HCT116 (cell line): ENCODE data around the gene CDH13. TPM values are rescaled to one million over a fixed set of nuclear protein-coding genes. Genes with fewer than 3 reads are reported as not detected.

ENCODE experiments used
- ATAC-seq: fragments of 200-7000 bp; cut with Tn5 transposase; 2 replicates; pipeline ENCODE4 v1.9.1; 2020; ENCODE audit warnings: mild to moderate bottlenecking, moderate library complexity
- BruUV-seq: library from RNA; stranded (reverse); fragments of 400-500 nt; replicated peaks from 2 replicates; lab custom pipeline; 2021; lab: Mats Ljungman, UMichigan
- CTCF ChIA-PET: fragments of 300-600 bp; sonication (Branson Sonifier 250); formaldehyde crosslinking; loops from one replicate; lab custom pipeline; 2021; ENCODE audit warnings: antibody characterized with exemption; lab: Charles Lee
- POLR2A ChIA-PET: fragments of 300-600, 350-600 bp; sonication (Branson Sonifier 250); formaldehyde crosslinking; loops from one replicate; lab custom pipeline; 2021; ENCODE audit warnings: antibody characterized with exemption; lab: Charles Lee
- RAD21 ChIA-PET, 2 experiments: fragments of 300-600 bp; sonication (Branson Sonifier 250); formaldehyde crosslinking; loops; one replicate each; lab custom pipeline; 2023; ENCODE audit warnings: low total read pairs in 2 of 2; ENCODE audit not compliant: uncharacterized antibody in 2 of 2, unreplicated experiment in 2 of 2, low non-redundant PET in 1 of 2; lab: Charles Lee
- DNase-seq: peaks from one replicate; pipeline ENCODE4 v3.0.0-alpha.2; 2010; ENCODE audit warnings: low read depth, low spot score
- H2AFZ ChIP-seq: fragments of 200-600 bp; shearing (Covaris generic), sonication (generic); 2 replicates; pipeline ENCODE4 v1.6.1; 2017; ENCODE audit warnings: low read depth, mixed run types, mixed read lengths, antibody characterized with exemption, low read length; ENCODE audit not compliant: poor library complexity, severe bottlenecking
- H3K27ac ChIP-seq: 2 replicates; pipeline ENCODE4 v1.5.1; 2012; ENCODE audit warnings: low read depth, low read length
- H3K27me3 ChIP-seq: fragments of 200-600 bp; sonication (generic); 2 replicates; pipeline ENCODE4 v1.6.1; 2016; ENCODE audit warnings: mixed run types, low read length, mixed read lengths; ENCODE audit not compliant: insufficient read depth
- H3K36me3 ChIP-seq, 2 experiments: fragments of 200-500 bp in 1 of 2; fragments of 200-600 bp in 1 of 2; sonication (Bioruptor generic) in 1 of 2; sonication (generic) in 1 of 2; 2 replicates each; pipeline versions ENCODE4 v1.5.1 to v1.6.1; 2014 to 2016; ENCODE audit warnings: low read length in 2 of 2, inconsistent platforms in 1 of 2, mixed read lengths in 1 of 2, mixed run types in 1 of 2; ENCODE audit not compliant: insufficient read depth in 2 of 2, control insufficient read depth in 1 of 2
- H3K4me1 ChIP-seq, 2 experiments: fragments of 200-600 bp in 1 of 2; sonication (generic) in 1 of 2; 2 replicates each; pipeline versions ENCODE4 v1.5.1 to v1.6.1; 2012 to 2017; ENCODE audit warnings: low read length in 2 of 2, inconsistent platforms in 1 of 2, mild to moderate bottlenecking in 1 of 2, mixed read lengths in 1 of 2, mixed run types in 1 of 2, moderate library complexity in 1 of 2; ENCODE audit not compliant: insufficient read depth in 2 of 2, control insufficient read depth in 1 of 2
- H3K4me2 ChIP-seq: fragments of 200-600 bp; sonication (generic); 2 replicates; pipeline ENCODE4 v1.6.1; 2017; ENCODE audit warnings: mixed run types, low read length, mixed read lengths
- H3K4me3 ChIP-seq, 2 experiments: fragments of 200-600 bp in 1 of 2; sonication (generic) in 1 of 2; replicated peaks in 1 of 2; 2 replicates each; pipeline ENCODE4 v1.5.1; 2011 to 2016; ENCODE audit warnings: low read length in 2 of 2, control low read depth in 1 of 2, low read depth in 1 of 2, mild to moderate bottlenecking in 1 of 2, mixed read lengths in 1 of 2, mixed run types in 1 of 2
- H3K79me2 ChIP-seq: fragments of 200-600 bp; sonication (generic); 2 replicates; pipeline ENCODE4 v1.6.1; 2017; ENCODE audit warnings: mild to moderate bottlenecking, mixed run types, low read length, moderate library complexity, mixed read lengths; ENCODE audit not compliant: insufficient read depth
- H3K9ac ChIP-seq: fragments of 200-600 bp; sonication (generic); 2 replicates; pipeline ENCODE4 v1.6.1; 2016; ENCODE audit warnings: low read length, mixed read lengths
- H3K9me2 ChIP-seq: fragments of 200-600 bp; sonication (generic), shearing (Covaris generic); 2 replicates; pipeline ENCODE4 v1.6.1; 2017; ENCODE audit warnings: mixed run types, mild to moderate bottlenecking, moderate library complexity; ENCODE audit not compliant: insufficient read depth
- H3K9me3 ChIP-seq, 2 experiments: fragments of 200-500 bp in 1 of 2; fragments of 200-600 bp in 1 of 2; sonication (Bioruptor generic) in 1 of 2; sonication (generic) in 1 of 2; 2 replicates each; pipeline ENCODE4 v1.6.1; 2014 to 2017; ENCODE audit warnings: low read length in 2 of 2, mixed read lengths in 2 of 2, inconsistent platforms in 1 of 2, low read depth in 1 of 2, mild to moderate bottlenecking in 1 of 2, mixed run types in 1 of 2, moderate library complexity in 1 of 2; ENCODE audit not compliant: control insufficient read depth in 1 of 2, insufficient read depth in 1 of 2
- H4K20me1 ChIP-seq: fragments of 200-600 bp; sonication (generic), shearing (Covaris generic); 2 replicates; pipeline ENCODE4 v1.6.1; 2017; ENCODE audit warnings: mixed run types, mild to moderate bottlenecking, moderate library complexity; ENCODE audit not compliant: insufficient read depth
- ATF3 ChIP-seq: IDR thresholded peaks from 2 replicates; pipeline ENCODE4 v1.6.1; 2012
- CBX3 ChIP-seq: IDR thresholded peaks from 2 replicates; pipeline ENCODE4 v1.6.1; 2012; ENCODE audit warnings: low read depth
- CEBPB ChIP-seq: IDR thresholded peaks from 2 replicates; pipeline ENCODE4 v1.6.1; 2012; ENCODE audit warnings: low read depth
- EGR1 ChIP-seq: IDR thresholded peaks from 2 replicates; pipeline ENCODE4 v1.6.1; 2012; ENCODE audit warnings: low read depth
- ELF1 ChIP-seq: IDR thresholded peaks from 2 replicates; pipeline ENCODE4 v1.6.1; 2012; ENCODE audit warnings: low read depth, borderline replicate concordance
- EZH2 ChIP-seq: fragments of 200-600 bp; sonication (generic); IDR thresholded peaks from 2 replicates; pipeline ENCODE4 v1.6.1; 2017; ENCODE audit warnings: antibody characterized with exemption, mixed run types
- EZH2phosphoT487 ChIP-seq: fragments of 200-600 bp; IDR thresholded peaks from 2 replicates; pipeline ENCODE4 v1.6.1; 2018; ENCODE audit warnings: antibody characterized with exemption, borderline replicate concordance
- FOSL1 ChIP-seq: IDR thresholded peaks from 2 replicates; pipeline ENCODE4 v1.6.1; 2012; ENCODE audit warnings: low read depth
- JUND ChIP-seq: IDR thresholded peaks from 2 replicates; pipeline ENCODE4 v1.6.1; 2012
- MAX ChIP-seq: IDR thresholded peaks from 2 replicates; pipeline ENCODE4 v1.6.1; 2012
- POLR2A ChIP-seq: IDR thresholded peaks from 2 replicates; pipeline ENCODE4 v1.7.0; 2011; ENCODE audit warnings: borderline replicate concordance; ENCODE audit not compliant: insufficient read depth, insufficient read length; ENCODE audit errors: extremely low read depth
- POLR2AphosphoS5 ChIP-seq: IDR thresholded peaks from 2 replicates; pipeline ENCODE4 v1.6.1; 2011; ENCODE audit warnings: mild to moderate bottlenecking, low read depth, low read length, moderate library complexity
- REST ChIP-seq: IDR thresholded peaks from 2 replicates; pipeline ENCODE4 v1.6.1; 2012; ENCODE audit warnings: low read depth
- SIN3A ChIP-seq: IDR thresholded peaks from 2 replicates; pipeline ENCODE4 v1.6.1; 2012; ENCODE audit warnings: low read depth
- SP1 ChIP-seq: IDR thresholded peaks from 2 replicates; pipeline ENCODE4 v1.6.1; 2012; ENCODE audit warnings: low read depth
- TCF7L2 ChIP-seq: IDR thresholded peaks from 2 replicates; pipeline ENCODE4 v1.7.0; 2011; ENCODE audit warnings: borderline replicate concordance, inconsistent platforms; ENCODE audit not compliant: insufficient read depth, insufficient read length; ENCODE audit errors: extremely low read depth
- ZFX ChIP-seq: fragments of 450-650 bp; IDR thresholded peaks from 2 replicates; pipeline ENCODE4 v1.6.1; 2017
- ZNF274 ChIP-seq: fragments of 200-500 bp; sonication (Bioruptor generic); IDR thresholded peaks from 2 replicates; pipeline ENCODE4 v1.6.1; 2014; ENCODE audit warnings: mild to moderate bottlenecking, low read depth, low read length, inconsistent platforms
- intact Hi-C: fragments of 100-400 bp; cut with micrococcal nuclease; formaldehyde crosslinking; loops from 2 replicates; pipeline ENCODE4 v1.10.0; 2022
- total RNA-seq: library from RNA; stranded (reverse); gene quantifications from one replicate; pipeline ENCODE4 v1.2.1, GENCODE V29; 2021; ENCODE audit not compliant: unreplicated experiment

CDH13 gene
- total RNA-seq, 1 experiment from 2014 or later, result not detected

- Histone ChIP-seq H2AFZ (no peak overlapping the region), H3K4me3 (no peak overlapping the region), H3K36me3 (no peaks in the 10 kb centered on the region), H3K4me1 (no peaks in the 10 kb centered on the region), H3K27me3 (0 out of 2 replicates have a peak, but pooled peaks cover 9% of the 10 kb centered on the region), H4K20me1 (no peaks in the 10 kb centered on the region), H3K9me3 (no peaks in the 10 kb centered on the region), H3K9me2 (no peaks in the 10 kb centered on the region), H3K4me2 (no peak overlapping the region), H3K9ac (no peak overlapping the region), H3K79me2 (no peaks in the 10 kb centered on the region), H3K27ac (no peak overlapping the region)
- BruUV-seq, result no TSS peak
- CTCF ChIA-PET, result no interaction called here
- no peak for TF ChIP-seq EZH2
- TF ChIP-seq TCF7L2, result no peak
- TF ChIP-seq CEBPB, result no peak
- no peak for TF ChIP-seq SP1
- TF ChIP-seq FOSL1, result no peak
- TF ChIP-seq POLR2AphosphoS5, result no peak
- TF ChIP-seq MAX, result no peak
- no peak for TF ChIP-seq POLR2A
- TF ChIP-seq EGR1, result no peak
- no peak for TF ChIP-seq REST
- TF ChIP-seq JUND, result no peak
- TF ChIP-seq ATF3, result no peak
- TF ChIP-seq ZFX, result no peak
- no peak for TF ChIP-seq ELF1
- TF ChIP-seq SIN3A, result no peak
- no peak for TF ChIP-seq EZH2phosphoT487
- no peak for TF ChIP-seq ZNF274
- no peak for TF ChIP-seq CBX3
- no peak for ATAC-seq
- DNase-seq, result no peak
- POLR2A ChIA-PET, result no interaction called here
- intact Hi-C loops, result no loop called here
- RAD21 ChIA-PET, result no interaction called here
Measured at GRCh38 chr16:83455716-83456115, 828.9 kb downstream of the CDH13 start.
